Right atrium auricular region (tissue), 2 donors: ENCODE data around the gene TWF1. TPM values are rescaled to one million over a fixed set of nuclear protein-coding genes. Genes with fewer than 3 reads are reported as not detected.

Source experiments
- DNase-seq: peaks from one replicate; pipeline ENCODE4 v3.0.0-alpha.2; 2019; ENCODE audit warnings: low spot score
- H3K27ac ChIP-seq, 2 donors: fragments of 200-600 bp; sonication (generic); 1 replicate in 1 of 2; 2 replicates in 1 of 2; pipeline ENCODE4 v1.5.1; 2016 to 2019
- H3K27me3 ChIP-seq, 2 donors: fragments of 200-600 bp; sonication (generic); one replicate each; pipeline versions ENCODE4 v1.5.1 to v1.6.0; 2017 to 2019
- H3K36me3 ChIP-seq: fragments of 200-600 bp; sonication (generic); one replicate; pipeline ENCODE4 v1.5.1; 2016
- H3K4me1 ChIP-seq, 2 donors: fragments of 200-600 bp; sonication (generic); one replicate each; pipeline versions ENCODE4 v1.5.1 to v1.6.0; 2017 to 2019
- H3K4me3 ChIP-seq, 2 donors: fragments of 200-600 bp; sonication (generic); 1 replicate in 1 of 2; 2 replicates in 1 of 2; pipeline ENCODE4 v1.5.1; 2017 to 2019; ENCODE audit warnings: mild to moderate bottlenecking in 1 of 2, moderate library complexity in 1 of 2
- H3K9me3 ChIP-seq, 2 donors: fragments of 200-600 bp; sonication (generic); one replicate each; pipeline ENCODE4 v1.5.1; 2019
- CTCF ChIP-seq, 2 donors: fragments of 200-600 bp; sonication (generic); IDR thresholded peaks; one replicate each; pipeline ENCODE4 v1.5.1; 2019; ENCODE audit warnings: antibody characterized with exemption in 2 of 2
- total RNA-seq, 2 donors: library from RNA; depleted of rRNA; stranded (reverse); fragments of >200 nt; gene quantifications; one replicate each; pipeline ENCODE4 v1.1.0, GENCODE V29; 2016

The TWF1 gene
- total RNA-seq, 2 donors from 2014 or later, result 18.0 to 19.0 TPM

GRCh38 chr12:43832463-43833168, 26.5 kb upstream of the TWF1 start:
- H3K4me1 ChIP-seq, result peaks cover 0 to 12% of the 10 kb centered on the region in 2 donors
- TF ChIP-seq CTCF (IDR thresholded peaks at IDR 0.05), result no peak
- no peak overlapping the region for H3K27ac ChIP-seq
- H3K36me3 ChIP-seq, result no peaks in the 10 kb centered on the region
- H3K9me3 ChIP-seq, result no peaks in the 10 kb centered on the region
- no peak overlapping the region for H3K4me3 ChIP-seq
- H3K27me3 ChIP-seq, result no peaks in the 10 kb centered on the region
- DNase-seq, result no peak

GRCh38 chr12:43827093-43827492, 21.0 kb upstream of the TWF1 start:
- no peaks in the 10 kb centered on the region for H3K36me3 ChIP-seq
- no peak overlapping the region for H3K27ac ChIP-seq
- no peak for TF ChIP-seq CTCF (IDR thresholded peaks at IDR 0.05)
- H3K27me3 ChIP-seq, result no peaks in the 10 kb centered on the region
- no peak for DNase-seq
- no peaks in the 10 kb centered on the region for H3K4me1 ChIP-seq
- H3K4me3 ChIP-seq, result no peak overlapping the region
- no peaks in the 10 kb centered on the region for H3K9me3 ChIP-seq

- no peaks in the 10 kb centered on the region for H3K27me3 ChIP-seq
Observed at GRCh38 chr12:43826681-43827080, 20.6 kb upstream of the TWF1 start.

GRCh38 chr12:43824207-43824775, 18.2 kb upstream of the TWF1 start:
- H3K4me3 ChIP-seq, result no peak overlapping the region
- H3K27ac ChIP-seq, result no peak overlapping the region
- TF ChIP-seq CTCF (IDR thresholded peaks at IDR 0.05), result no peak
- no peaks in the 10 kb centered on the region for H3K27me3 ChIP-seq
- DNase-seq, result no peak
- H3K4me1 ChIP-seq, result no peaks in the 10 kb centered on the region
- H3K36me3 ChIP-seq, result no peaks in the 10 kb centered on the region
- no peaks in the 10 kb centered on the region for H3K9me3 ChIP-seq

More at GRCh38 chr12:43826681-43827080, 20.6 kb upstream of the TWF1 start:
- Histone ChIP-seq H3K4me1 (no peaks in the 10 kb centered on the region), H3K4me3 (no peak overlapping the region), H3K9me3 (no peaks in the 10 kb centered on the region), H3K27ac (no peak overlapping the region), H3K36me3 (no peaks in the 10 kb centered on the region)
- no peak for TF ChIP-seq CTCF (IDR thresholded peaks at IDR 0.05)
- DNase-seq, result no peak

- Histone ChIP-seq H3K27ac (no peak overlapping the region), H3K36me3 (no peaks in the 10 kb centered on the region), H3K4me1 (no peaks in the 10 kb centered on the region), H3K9me3 (no peaks in the 10 kb centered on the region), H3K27me3 (no peaks in the 10 kb centered on the region), H3K4me3 (no peak overlapping the region)
- TF ChIP-seq CTCF (IDR thresholded peaks at IDR 0.05), result no peak
- no peak for DNase-seq
Observed at GRCh38 chr12:43816168-43816567, 10.1 kb upstream of the TWF1 start.
